Progenitor cell of endocrine pancreas (in vitro differentiated cells): ENCODE results near the gene GKN2. TPM values are rescaled to one million over a fixed set of nuclear protein-coding genes. Genes with fewer than 3 reads are reported as not detected.

ENCODE experiments used
- DNase-seq: peaks from one replicate; pipeline ENCODE4 v3.0.0; 2021; ENCODE audit warnings: low spot score; ENCODE audit not compliant: unreplicated experiment
- H3K27ac Mint-ChIP-seq: 2 replicates; pipeline ENCODE4 v1.8.0; 2021; ENCODE audit warnings: mild to moderate bottlenecking, moderate library complexity, mixed read lengths
- H3K27me3 Mint-ChIP-seq: 2 replicates; pipeline ENCODE4 v1.8.0; 2021; ENCODE audit warnings: mixed read lengths
- H3K36me3 Mint-ChIP-seq: 2 replicates; pipeline ENCODE4 v1.8.0; 2022; ENCODE audit warnings: mixed read lengths; ENCODE audit not compliant: insufficient read depth
- H3K4me1 Mint-ChIP-seq: 2 replicates; pipeline ENCODE4 v1.8.0; 2021; ENCODE audit warnings: low read depth, mixed read lengths
- H3K4me3 Mint-ChIP-seq: 2 replicates; pipeline ENCODE4 v1.8.0; 2021; ENCODE audit warnings: low read depth, mild to moderate bottlenecking, moderate library complexity, mixed read lengths
- H3K9me3 Mint-ChIP-seq: 2 replicates; pipeline ENCODE4 v1.8.0; 2021; ENCODE audit warnings: low read depth, mixed read lengths
- CTCF ChIP-seq: fragments of 200-600 bp; sonication (generic); IDR thresholded peaks from one replicate; pipeline ENCODE4 v1.5.0; 2021; ENCODE audit warnings: antibody characterized with exemption, mild to moderate bottlenecking; ENCODE audit not compliant: unreplicated experiment
- total RNA-seq: library from RNA; stranded (reverse); gene quantifications from 2 replicates; pipeline ENCODE4 v1.2.1, GENCODE V29; 2021

The GKN2 gene
- total RNA-seq, 1 donor from 2014 or later: not detected

- TF ChIP-seq CTCF: no peak
- H3K27ac Mint-ChIP-seq: no peak overlapping the region
- no peak for DNase-seq
- no peaks in the 10 kb centered on the region for H3K9me3 Mint-ChIP-seq
- peaks cover 24% of the 10 kb centered on the region for H3K27me3 Mint-ChIP-seq
- H3K4me1 Mint-ChIP-seq: no peaks in the 10 kb centered on the region
- no peaks in the 10 kb centered on the region for H3K36me3 Mint-ChIP-seq
- no peak overlapping the region for H3K4me3 Mint-ChIP-seq
Observed at GRCh38 chr2:68934021-68934420, 18.7 kb downstream of the GKN2 start.

- no peak overlapping the region for H3K4me3 Mint-ChIP-seq
- no peak overlapping the region for H3K27ac Mint-ChIP-seq
- no peaks in the 10 kb centered on the region for H3K36me3 Mint-ChIP-seq
- DNase-seq: no peak
- no peak for TF ChIP-seq CTCF
- H3K9me3 Mint-ChIP-seq: no peaks in the 10 kb centered on the region
- H3K4me1 Mint-ChIP-seq: no peaks in the 10 kb centered on the region
- peaks cover 21% of the 10 kb centered on the region for H3K27me3 Mint-ChIP-seq
Observed at GRCh38 chr2:68932402-68932801, 20.3 kb downstream of the GKN2 start.

GRCh38 chr2:68931799-68932198, 20.9 kb downstream of the GKN2 start:
- no peak for DNase-seq
- H3K9me3 Mint-ChIP-seq: no peaks in the 10 kb centered on the region
- H3K27me3 Mint-ChIP-seq: peaks cover 20% of the 10 kb centered on the region
- TF ChIP-seq CTCF: no peak
- no peaks in the 10 kb centered on the region for H3K36me3 Mint-ChIP-seq
- H3K4me3 Mint-ChIP-seq: no peak overlapping the region
- H3K27ac Mint-ChIP-seq: no peak overlapping the region
- H3K4me1 Mint-ChIP-seq: no peaks in the 10 kb centered on the region

GRCh38 chr2:68931149-68931711, 21.5 kb downstream of the GKN2 start:
- Mint-ChIP-seq H3K9me3 (no peaks in the 10 kb centered on the region), H3K4me3 (no peak overlapping the region), H3K27ac (no peak overlapping the region), H3K36me3 (no peaks in the 10 kb centered on the region), H3K4me1 (no peaks in the 10 kb centered on the region), H3K27me3 (peaks cover 26% of the 10 kb centered on the region)
- no peak for DNase-seq
- TF ChIP-seq CTCF: no peak

GRCh38 chr2:68926796-68927195, 25.9 kb downstream of the GKN2 start:
- no peak overlapping the region for H3K27ac Mint-ChIP-seq
- peaks cover 1% of the 10 kb centered on the region for H3K4me1 Mint-ChIP-seq
- H3K9me3 Mint-ChIP-seq: no peaks in the 10 kb centered on the region
- no peak for TF ChIP-seq CTCF
- no peak for DNase-seq
- no peaks in the 10 kb centered on the region for H3K36me3 Mint-ChIP-seq
- peaks cover 28% of the 10 kb centered on the region for H3K27me3 Mint-ChIP-seq
- no peak overlapping the region for H3K4me3 Mint-ChIP-seq
